WERI-Rb-1 (cell line): ENCODE data around the gene NOX5.
"Not testable (repeated sequence)": the region's sequence is repeated elsewhere in the genome, so short reads cannot be mapped to it uniquely, and the experiment has no call there.

Source experiments
- DNase-seq: peaks from one replicate; pipeline ENCODE4 v3.0.0-alpha.2; 2020
- H3K27ac ChIP-seq: fragments of 250-450 bp; sonication (Bioruptor Pico); 2 replicates; pipeline ENCODE4 v1.5.1; 2020; ENCODE audit warnings: mild to moderate bottlenecking, moderate library complexity
- H3K27me3 ChIP-seq: fragments of 250-450 bp; sonication (Bioruptor Pico); 2 replicates; pipeline ENCODE4 v1.5.1; 2021; ENCODE audit warnings: mild to moderate bottlenecking, low read depth, moderate library complexity; ENCODE audit not compliant: insufficient read depth, severe bottlenecking
- H3K36me3 ChIP-seq: fragments of 250-450 bp; sonication (Bioruptor Pico); 2 replicates; pipeline ENCODE4 v1.5.1; 2020; ENCODE audit warnings: mild to moderate bottlenecking, moderate library complexity
- H3K4me3 ChIP-seq: 2 replicates; pipeline ENCODE4 v1.5.1; 2011; ENCODE audit warnings: low read depth, mild to moderate bottlenecking, control low read depth, low read length
- H3K9me3 ChIP-seq: fragments of 250-450 bp; sonication (Bioruptor Pico); 2 replicates; pipeline ENCODE4 v1.5.1; 2021; ENCODE audit warnings: mild to moderate bottlenecking, moderate library complexity; ENCODE audit not compliant: severe bottlenecking
- TF ChIP-seq, protein P1 (sequence below): IDR thresholded peaks from 2 replicates; pipeline ENCODE4 v1.5.1; 2011; ENCODE audit warnings: low read depth, mild to moderate bottlenecking, control low read depth, inconsistent platforms, low read length

The NOX5 gene

DNA sequence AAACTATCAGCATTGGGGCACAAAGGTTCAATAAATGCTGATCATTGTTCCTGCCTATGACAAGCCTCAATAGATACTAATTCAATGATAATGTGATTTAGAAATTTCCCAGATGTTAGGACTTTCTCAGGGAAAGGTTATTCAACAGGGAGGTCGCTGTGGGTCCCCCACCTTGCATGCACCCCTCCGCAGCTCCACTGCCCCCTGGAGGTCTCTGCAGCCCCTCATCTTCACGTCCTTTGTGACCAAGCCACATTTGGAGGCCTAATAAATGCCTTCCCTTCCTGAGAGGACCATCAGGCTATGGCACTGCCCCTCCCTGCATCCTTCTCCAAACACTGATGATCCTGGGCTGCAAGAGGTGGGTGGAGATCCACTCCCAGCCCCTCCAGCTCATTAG, 50.2 kb downstream of the NOX5 start:
- peaks cover 11% of the 10 kb centered on the region for H3K9me3 ChIP-seq
- H3K27ac ChIP-seq, result no peak overlapping the region
- TF ChIP-seq, protein P1, sequence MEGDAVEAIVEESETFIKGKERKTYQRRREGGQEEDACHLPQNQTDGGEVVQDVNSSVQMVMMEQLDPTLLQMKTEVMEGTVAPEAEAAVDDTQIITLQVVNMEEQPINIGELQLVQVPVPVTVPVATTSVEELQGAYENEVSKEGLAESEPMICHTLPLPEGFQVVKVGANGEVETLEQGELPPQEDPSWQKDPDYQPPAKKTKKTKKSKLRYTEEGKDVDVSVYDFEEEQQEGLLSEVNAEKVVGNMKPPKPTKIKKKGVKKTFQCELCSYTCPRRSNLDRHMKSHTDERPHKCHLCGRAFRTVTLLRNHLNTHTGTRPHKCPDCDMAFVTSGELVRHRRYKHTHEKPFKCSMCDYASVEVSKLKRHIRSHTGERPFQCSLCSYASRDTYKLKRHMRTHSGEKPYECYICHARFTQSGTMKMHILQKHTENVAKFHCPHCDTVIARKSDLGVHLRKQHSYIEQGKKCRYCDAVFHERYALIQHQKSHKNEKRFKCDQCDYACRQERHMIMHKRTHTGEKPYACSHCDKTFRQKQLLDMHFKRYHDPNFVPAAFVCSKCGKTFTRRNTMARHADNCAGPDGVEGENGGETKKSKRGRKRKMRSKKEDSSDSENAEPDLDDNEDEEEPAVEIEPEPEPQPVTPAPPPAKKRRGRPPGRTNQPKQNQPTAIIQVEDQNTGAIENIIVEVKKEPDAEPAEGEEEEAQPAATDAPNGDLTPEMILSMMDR, result peak; percentile 22; the same call in 1 of the 2 replicates
- H3K27me3 ChIP-seq, result no peaks in the 10 kb centered on the region
- H3K4me3 ChIP-seq, result no peak overlapping the region
- no peak for DNase-seq
- H3K36me3 ChIP-seq, result no peaks in the 10 kb centered on the region

DNA sequence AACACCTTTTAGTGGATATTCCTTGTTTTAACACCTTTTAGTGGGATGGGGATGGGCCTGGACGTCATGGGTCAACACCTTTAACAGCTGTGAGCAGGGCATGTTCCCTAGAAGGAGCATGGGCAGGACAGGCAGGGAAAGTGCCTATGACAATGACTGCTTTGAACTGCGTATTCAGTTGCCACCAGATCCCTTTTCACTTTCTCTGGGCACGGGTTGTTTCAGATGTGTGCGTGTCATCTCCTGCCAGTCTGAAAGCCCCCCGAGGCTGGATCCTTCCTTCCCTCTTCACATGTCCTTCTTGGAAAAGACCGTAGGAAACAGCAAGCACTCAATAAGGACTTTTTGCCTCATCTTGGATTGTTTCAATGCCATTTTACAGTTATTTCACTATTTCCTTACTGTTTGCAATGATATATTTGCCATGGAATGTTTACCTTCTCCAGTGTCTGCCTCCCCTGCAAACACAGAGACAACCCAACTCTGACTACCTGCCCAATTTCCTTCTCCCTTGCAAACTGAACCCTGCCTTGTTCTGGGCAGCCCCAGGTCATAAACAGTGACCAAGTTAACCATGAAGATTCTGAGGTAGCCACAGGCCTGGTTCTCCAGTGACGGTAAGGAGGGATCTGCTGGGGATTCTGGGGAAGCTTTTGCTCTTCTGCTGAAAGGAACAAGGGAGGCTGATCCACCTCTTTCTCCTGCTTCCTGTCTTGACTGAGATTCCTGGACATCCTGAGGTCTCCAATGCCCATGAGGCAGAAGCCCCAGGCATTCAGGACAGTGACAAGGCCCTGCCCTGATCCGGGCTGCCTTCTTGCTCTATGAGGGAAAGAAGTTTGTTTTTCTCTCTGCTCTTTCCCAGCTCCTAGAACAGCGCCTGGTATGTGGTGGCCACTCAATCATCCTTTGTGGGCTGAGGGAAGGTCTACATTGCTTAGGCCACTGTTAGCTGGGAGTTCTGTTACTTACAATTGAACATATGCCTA, 51.8 kb downstream of the NOX5 start:
- Histone ChIP-seq H3K4me3 (no peak overlapping the region), H3K27me3 (no peaks in the 10 kb centered on the region), H3K36me3 (no peaks in the 10 kb centered on the region), H3K27ac (no peak overlapping the region), H3K9me3 (peaks cover 16% of the 10 kb centered on the region)
- no peak for DNase-seq
- TF ChIP-seq, protein P1, result no peak

DNA sequence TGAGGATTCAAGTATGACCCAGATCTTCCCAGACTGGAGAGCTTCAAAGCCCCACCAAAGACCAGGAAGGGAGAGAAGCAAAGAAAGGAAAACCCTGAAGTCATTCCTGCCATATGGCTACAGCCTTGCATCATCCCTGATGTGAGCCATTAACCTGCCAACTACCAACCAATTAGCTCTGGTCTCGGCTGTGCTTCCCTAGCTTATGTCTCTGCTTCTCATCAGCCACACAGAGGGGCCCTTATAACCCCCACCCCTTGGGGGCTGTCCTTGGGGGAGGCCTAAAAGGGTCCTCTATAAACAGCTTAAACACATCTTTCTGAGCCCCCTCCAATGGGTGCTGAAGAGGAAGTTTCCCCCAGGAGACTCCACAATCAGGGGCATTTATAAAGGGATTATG, 52.8 kb downstream of the NOX5 start:
- H3K36me3 ChIP-seq, result no peaks in the 10 kb centered on the region
- TF ChIP-seq, protein P1, result no peak
- peaks cover 16% of the 10 kb centered on the region for H3K9me3 ChIP-seq
- DNase-seq, result no peak
- no peak overlapping the region for H3K4me3 ChIP-seq
- no peaks in the 10 kb centered on the region for H3K27me3 ChIP-seq
- no peak overlapping the region for H3K27ac ChIP-seq

DNA sequence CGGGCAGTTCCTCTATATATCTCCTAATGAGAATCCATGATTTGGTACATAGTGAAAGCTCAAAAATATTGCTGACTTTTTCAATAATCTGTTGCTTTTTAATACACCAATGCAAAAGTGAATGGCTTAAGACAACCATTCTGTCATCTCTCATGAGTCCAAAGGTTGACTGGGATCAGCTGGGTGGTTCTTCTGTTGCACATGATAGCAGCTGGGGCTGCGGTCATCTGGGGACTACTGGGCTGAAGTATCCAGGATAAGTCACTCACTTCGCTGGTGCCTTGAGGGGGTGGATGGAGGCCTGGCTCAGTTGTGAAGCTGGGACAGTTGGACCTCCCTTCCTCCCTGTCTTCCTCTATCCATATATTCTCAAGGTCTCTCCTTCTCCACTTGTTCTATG, 53.7 kb downstream of the NOX5 start:
- H3K36me3 ChIP-seq, result no peaks in the 10 kb centered on the region
- no peak overlapping the region for H3K4me3 ChIP-seq
- no peak overlapping the region for H3K27ac ChIP-seq
- no peak for DNase-seq
- H3K9me3 ChIP-seq, result peaks cover 16% of the 10 kb centered on the region
- H3K27me3 ChIP-seq, result no peaks in the 10 kb centered on the region
- TF ChIP-seq, protein P1, result no peak

DNA sequence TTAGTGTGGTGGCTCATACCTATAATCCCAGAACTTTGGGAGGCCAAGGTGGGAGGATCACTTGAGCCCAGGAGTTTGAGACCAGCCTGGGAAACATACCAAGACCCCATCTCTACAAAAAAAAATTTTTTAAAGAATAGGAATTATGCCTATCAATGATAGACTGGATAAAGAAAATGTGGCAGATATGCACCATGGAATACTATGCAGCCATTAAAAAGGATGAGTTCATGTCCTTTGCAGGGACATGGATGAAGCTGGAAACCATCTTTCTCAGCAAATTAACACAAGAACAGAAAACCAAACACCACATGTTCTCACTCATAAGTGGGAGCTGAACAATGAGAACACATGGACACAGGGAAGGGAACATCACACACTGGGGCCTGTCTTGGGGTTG, 54.8 kb downstream of the NOX5 start:
- peaks cover 16% of the 10 kb centered on the region for H3K9me3 ChIP-seq
- not testable (repeated sequence) for H3K27me3 ChIP-seq, DNase-seq, H3K27ac ChIP-seq, H3K36me3 ChIP-seq, H3K4me3 ChIP-seq

DNA sequence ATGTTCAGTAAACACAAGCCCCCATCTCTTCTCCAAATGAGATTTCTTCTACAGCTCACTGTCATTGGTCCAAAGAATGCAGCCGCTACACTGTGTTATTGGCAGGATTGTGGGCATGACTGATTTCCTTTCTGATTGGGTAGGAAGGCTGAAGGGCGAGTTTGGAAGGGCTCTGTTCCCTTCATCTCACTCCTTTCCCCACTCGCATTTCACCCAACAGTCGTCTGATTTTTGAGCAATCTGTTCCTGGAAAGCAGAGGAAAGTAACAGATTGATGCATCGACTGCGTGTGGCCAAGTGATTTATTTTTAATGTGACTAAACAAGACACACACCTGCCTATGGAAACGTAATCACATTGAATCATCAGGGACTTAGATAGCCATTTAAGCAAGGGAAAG, 55.5 kb downstream of the NOX5 start:
- Histone ChIP-seq H3K4me3 (no peak overlapping the region), H3K9me3 (peaks cover 16% of the 10 kb centered on the region), H3K36me3 (no peaks in the 10 kb centered on the region), H3K27ac (no peak overlapping the region), H3K27me3 (no peaks in the 10 kb centered on the region)
- DNase-seq, result no peak
- TF ChIP-seq, protein P1, result no peak
